ENCODE results near the gene GCSAM. TPM values are rescaled to one million over a fixed set of nuclear protein-coding genes. Genes with fewer than 3 reads are reported as not detected.
A peak's percentile ranks its signal among the peaks of the same experiment; 100 is the strongest.

Gene GCSAM
- total RNA-seq, 4 donors from 2014 or later = 0.52 to 1.8 (median 0.91) TPM; not detected in 1

- no peak for DNase-seq (ENCODE audit: low spot score in 2 of 2)
These were observed 21.2 kb downstream of the GCSAM start for GRCh38 chr3:112111785-112112402.

DNA sequence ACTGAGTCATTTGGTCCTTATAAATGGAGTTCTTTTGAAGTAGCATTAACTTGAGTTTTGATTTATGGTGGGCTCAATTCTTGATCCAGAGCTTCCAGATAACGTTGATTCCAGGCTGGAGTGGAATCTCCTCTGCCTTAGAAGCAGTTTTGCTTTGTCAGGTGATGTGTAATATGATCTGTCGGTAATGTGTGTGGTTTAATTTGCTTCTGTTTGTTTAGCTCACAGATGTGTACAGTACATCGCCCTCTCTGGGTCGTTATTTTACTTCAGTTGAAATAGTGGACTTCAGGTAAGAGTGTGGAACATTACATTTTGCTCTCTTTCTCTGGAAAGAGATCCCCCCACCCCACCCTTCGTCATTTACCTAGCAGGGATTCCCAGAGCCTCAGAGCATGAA, 23.7 kb downstream of the GCSAM start:
- TF ChIP-seq POLR2A (IDR thresholded peaks at IDR 0.05) (no peak), CTCF (IDR thresholded peaks at IDR 0.05) (no peak)
- intact Hi-C loops (cut with DNase I; ENCODE audit: low total_unique reads) = no loop called here
- no peak for DNase-seq (ENCODE audit: low spot score in 2 of 2)
- H3K4me3 ChIP-seq (ENCODE audit: low read depth, poor library complexity, severe bottlenecking) = no peak overlapping the region
- WGBS, 2 donors = 70 to 75% methylated on average over 5 of the region's 5 CpGs

More at GRCh38 chr3:112111785-112112402, 21.2 kb downstream of the GCSAM start:
- intact Hi-C loops (cut with DNase I; ENCODE audit: low total_unique reads) = no loop called here
- WGBS, 2 donors = 16 to 39% methylated on average over 3 of the region's 3 CpGs
- H3K4me3 ChIP-seq (ENCODE audit: low read depth, poor library complexity, severe bottlenecking) = no peak overlapping the region
- no peak for TF ChIP-seq POLR2A (IDR thresholded peaks at IDR 0.05)
- no peak for TF ChIP-seq CTCF (IDR thresholded peaks at IDR 0.05)

GRCh38 chr3:112104774-112105173, 28.3 kb downstream of the GCSAM start:
- intact Hi-C loops (cut with DNase I; ENCODE audit: low total_unique reads) = no loop called here
- DNase-seq (ENCODE audit: low spot score in 2 of 2) = no peak
- H3K4me3 ChIP-seq (ENCODE audit: low read depth, poor library complexity, severe bottlenecking) = no peak overlapping the region
- TF ChIP-seq POLR2A (IDR thresholded peaks at IDR 0.05) (no peak), CTCF (IDR thresholded peaks at IDR 0.05) (no peak)
- WGBS, 2 donors = 88 to 91% methylated on average over 2 of the region's 2 CpGs

- no peak for DNase-seq (ENCODE audit: low spot score in 2 of 2)
- WGBS, 2 donors = 61 to 71% methylated on average over 2 of the region's 2 CpGs
- H3K4me3 ChIP-seq (ENCODE audit: low read depth, poor library complexity, severe bottlenecking) = no peak overlapping the region
- TF ChIP-seq POLR2A (IDR thresholded peaks at IDR 0.05) = no peak
- no peak for TF ChIP-seq CTCF (IDR thresholded peaks at IDR 0.05)
- intact Hi-C loops (cut with DNase I; ENCODE audit: low total_unique reads) = no loop called here
These were observed 31.1 kb downstream of the GCSAM start for GRCh38 chr3:112101916-112102315.

DNA sequence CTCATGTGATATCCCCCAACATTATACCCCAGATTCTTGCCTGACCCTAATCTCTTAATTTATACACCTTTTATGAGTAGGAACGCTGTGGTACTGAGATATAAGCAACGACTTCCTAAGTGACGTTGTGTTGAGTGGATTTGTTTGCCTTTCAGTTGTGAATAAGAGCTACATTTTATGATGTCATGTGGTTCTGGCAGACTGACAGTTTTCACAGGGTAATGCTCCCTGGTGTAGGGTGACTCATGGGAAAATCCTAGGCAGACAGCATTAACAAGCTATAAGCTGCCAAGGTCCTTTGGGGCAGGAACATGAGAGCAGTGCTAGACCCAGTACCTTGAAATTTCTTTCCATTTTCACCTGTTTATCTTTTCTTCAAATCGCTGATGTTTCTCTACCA, 35.7 kb downstream of the GCSAM start:
- no peak overlapping the region for H3K4me3 ChIP-seq (ENCODE audit: low read depth, poor library complexity, severe bottlenecking)
- WGBS, 2 donors = 20 to 21% methylated on average over 4 of the region's 4 CpGs
- intact Hi-C loops (cut with DNase I; ENCODE audit: low total_unique reads) = no loop called here
- peak in 1 of 2 donors; percentile 76 for DNase-seq (ENCODE audit: low spot score in 2 of 2)
- TF ChIP-seq POLR2A (IDR thresholded peaks at IDR 0.05) (no peak), CTCF (IDR thresholded peaks at IDR 0.05) (no peak)

DNA sequence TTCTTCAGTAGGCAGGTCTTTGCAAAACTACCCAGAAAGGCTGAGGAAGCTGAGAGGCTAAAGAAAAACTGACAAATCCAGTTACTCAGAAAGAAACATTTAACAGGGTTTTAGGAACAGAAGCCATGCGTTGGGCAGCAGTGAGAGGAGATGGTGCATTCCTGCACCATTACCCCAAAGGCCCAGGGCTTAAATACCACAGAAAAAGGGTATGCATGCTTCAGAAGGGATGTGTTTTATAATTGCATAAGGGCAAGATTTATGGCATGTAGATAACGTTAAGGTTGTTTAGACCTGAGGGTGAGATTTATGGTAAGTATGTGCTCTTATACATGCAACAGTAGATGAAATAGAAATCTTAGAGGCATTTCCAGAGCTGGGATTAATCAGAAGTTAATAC, 36.9 kb downstream of the GCSAM start:
- 43 to 50% methylated on average over 2 of the region's 2 CpGs for WGBS, 2 donors
- no peak overlapping the region for H3K4me3 ChIP-seq (ENCODE audit: low read depth, poor library complexity, severe bottlenecking)
- intact Hi-C loops (cut with DNase I; ENCODE audit: low total_unique reads) = no loop called here
- TF ChIP-seq CTCF (IDR thresholded peaks at IDR 0.05) (no peak), POLR2A (IDR thresholded peaks at IDR 0.05) (no peak)
- DNase-seq (ENCODE audit: low spot score in 2 of 2) = no peak

Data from lower leg skin (tissue), 4 donors.